Measurements from ENCODE around the gene CNKSR2.

- TF ChIP-seq CTCF (IDR thresholded peaks at IDR 0.05) (no peak), ZFX (IDR thresholded peaks at IDR 0.05; ENCODE audit: borderline replicate concordance) (no peak)
Measured at GRCh38 chrX:21590012-21590776, 216.0 kb downstream of the CNKSR2 start.
